Activated T-helper 17 cell treated with anti-CD3 and anti-CD28 coated beads, Interleukin-2, amount 50 U/mL, for 72 hours (primary cell): Measurements from ENCODE around the gene THAP3. TPM values are rescaled to one million over a fixed set of nuclear protein-coding genes. Genes with fewer than 3 reads are reported as not detected.
"Not testable (repeated sequence)": the region's sequence is repeated elsewhere in the genome, so short reads cannot be mapped to it uniquely, and the experiment has no call there.

Source experiments
- ATAC-seq: fragments of 150-1000 bp; cut with Tn5 transposase; replicated peaks from 2 replicates; pipeline ENCODE4 v1.10.0; 2021; ENCODE audit warnings: mild to moderate bottlenecking, moderate library complexity
- H3K27ac Mint-ChIP-seq: one replicate; pipeline ENCODE4 v1.8.0; 2022; ENCODE audit warnings: mixed read lengths
- H3K27me3 Mint-ChIP-seq: one replicate; pipeline ENCODE4 v1.8.0; 2022; ENCODE audit warnings: mixed read lengths
- H3K36me3 Mint-ChIP-seq: one replicate; pipeline ENCODE4 v1.8.0; 2022; ENCODE audit warnings: low read depth, mild to moderate bottlenecking, mixed read lengths
- H3K4me1 Mint-ChIP-seq: one replicate; pipeline ENCODE4 v1.8.0; 2022; ENCODE audit warnings: mixed read lengths
- H3K4me3 Mint-ChIP-seq: one replicate; pipeline ENCODE4 v1.8.0; 2022; ENCODE audit warnings: mild to moderate bottlenecking, mixed read lengths
- H3K9me3 Mint-ChIP-seq: one replicate; pipeline ENCODE4 v1.8.0; 2022; ENCODE audit warnings: mixed read lengths
- total RNA-seq, 2 donors: library from RNA; stranded (reverse); gene quantifications; one replicate each; pipeline ENCODE4 v1.2.3, GENCODE V29; 2022

Gene THAP3
- total RNA-seq, 2 donors from 2014 or later = 19.3 to 34.6 TPM

GRCh38 chr1:6653436-6654290 is 29.0 kb downstream of the THAP3 start:
- H3K4me1 Mint-ChIP-seq = no peaks in the 10 kb centered on the region
- peaks cover 52% of the 10 kb centered on the region for H3K36me3 Mint-ChIP-seq
- H3K9me3 Mint-ChIP-seq = no peaks in the 10 kb centered on the region
- no peak overlapping the region for H3K4me3 Mint-ChIP-seq
- no peak for ATAC-seq
- no peaks in the 10 kb centered on the region for H3K27me3 Mint-ChIP-seq
- no peak overlapping the region for H3K27ac Mint-ChIP-seq

GRCh38 chr1:6657138-6657537 is 32.5 kb downstream of the THAP3 start:
- H3K4me3 Mint-ChIP-seq = no peak overlapping the region

GRCh38 chr1:6658359-6659060 is 33.8 kb downstream of the THAP3 start:
- no peaks in the 10 kb centered on the region for H3K27me3 Mint-ChIP-seq
- H3K4me3 Mint-ChIP-seq = no peak overlapping the region
- H3K9me3 Mint-ChIP-seq = no peaks in the 10 kb centered on the region
- no peak for ATAC-seq
- peak overlapping the region; percentile 9 for H3K27ac Mint-ChIP-seq
- peaks cover 4% of the 10 kb centered on the region for H3K4me1 Mint-ChIP-seq
- peaks cover 33% of the 10 kb centered on the region for H3K36me3 Mint-ChIP-seq

More at GRCh38 chr1:6657138-6657537, 32.5 kb downstream of the THAP3 start:
- Mint-ChIP-seq H3K9me3 (no peaks in the 10 kb centered on the region), H3K27me3 (no peaks in the 10 kb centered on the region), H3K36me3 (peaks cover 39% of the 10 kb centered on the region), H3K4me1 (peaks cover 4% of the 10 kb centered on the region), H3K27ac (no peak overlapping the region)
- ATAC-seq = no peak

GRCh38 chr1:6660415-6661049 is 35.9 kb downstream of the THAP3 start:
- no peak for ATAC-seq
- Mint-ChIP-seq H3K27ac (no peak overlapping the region), H3K27me3 (no peaks in the 10 kb centered on the region), H3K9me3 (no peaks in the 10 kb centered on the region), H3K4me1 (peaks cover 4% of the 10 kb centered on the region), H3K4me3 (no peak overlapping the region), H3K36me3 (peaks cover 30% of the 10 kb centered on the region)

- not testable (repeated sequence) for H3K4me1 Mint-ChIP-seq, ATAC-seq, H3K4me3 Mint-ChIP-seq, H3K9me3 Mint-ChIP-seq, H3K27me3 Mint-ChIP-seq, H3K27ac Mint-ChIP-seq
- H3K36me3 Mint-ChIP-seq = peaks cover 48% of the 10 kb centered on the region
Measured at GRCh38 chr1:6662468-6662867, 37.8 kb downstream of the THAP3 start.

- Mint-ChIP-seq H3K9me3 (no peaks in the 10 kb centered on the region), H3K4me3 (no peak overlapping the region), H3K27ac (no peak overlapping the region), H3K27me3 (no peaks in the 10 kb centered on the region), H3K4me1 (no peaks in the 10 kb centered on the region), H3K36me3 (peaks cover 58% of the 10 kb centered on the region)
- ATAC-seq = no peak
Measured at GRCh38 chr1:6666696-6667095, 42.0 kb downstream of the THAP3 start.

GRCh38 chr1:6667139-6667538 is 42.5 kb downstream of the THAP3 start:
- no peak overlapping the region for H3K4me3 Mint-ChIP-seq
- no peaks in the 10 kb centered on the region for H3K27me3 Mint-ChIP-seq
- H3K9me3 Mint-ChIP-seq = no peaks in the 10 kb centered on the region
- peaks cover 62% of the 10 kb centered on the region for H3K36me3 Mint-ChIP-seq
- H3K4me1 Mint-ChIP-seq = no peaks in the 10 kb centered on the region
- H3K27ac Mint-ChIP-seq = no peak overlapping the region
- no peak for ATAC-seq

GRCh38 chr1:6668503-6668902 is 43.8 kb downstream of the THAP3 start:
- ATAC-seq = no peak
- no peaks in the 10 kb centered on the region for H3K9me3 Mint-ChIP-seq
- peaks cover 67% of the 10 kb centered on the region for H3K36me3 Mint-ChIP-seq
- H3K27me3 Mint-ChIP-seq = no peaks in the 10 kb centered on the region
- no peak overlapping the region for H3K27ac Mint-ChIP-seq
- no peaks in the 10 kb centered on the region for H3K4me1 Mint-ChIP-seq
- H3K4me3 Mint-ChIP-seq = no peak overlapping the region

- Mint-ChIP-seq H3K4me1 (peaks cover 5% of the 10 kb centered on the region), H3K27ac (no peak overlapping the region), H3K9me3 (no peaks in the 10 kb centered on the region), H3K4me3 (no peak overlapping the region), H3K27me3 (no peaks in the 10 kb centered on the region), H3K36me3 (peaks cover 75% of the 10 kb centered on the region)
- no peak for ATAC-seq
Measured at GRCh38 chr1:6672558-6672957, 47.9 kb downstream of the THAP3 start.

- H3K9me3 Mint-ChIP-seq = no peaks in the 10 kb centered on the region
- no peaks in the 10 kb centered on the region for H3K27me3 Mint-ChIP-seq
- H3K4me3 Mint-ChIP-seq = no peak overlapping the region
- peaks cover 78% of the 10 kb centered on the region for H3K36me3 Mint-ChIP-seq
- ATAC-seq = no peak
- no peak overlapping the region for H3K27ac Mint-ChIP-seq
- peaks cover 5% of the 10 kb centered on the region for H3K4me1 Mint-ChIP-seq
Measured at GRCh38 chr1:6673816-6674398, 49.2 kb downstream of the THAP3 start.

- ATAC-seq = no peak
- peaks cover 87% of the 10 kb centered on the region for H3K36me3 Mint-ChIP-seq
- H3K4me3 Mint-ChIP-seq = no peak overlapping the region
- peaks cover 5% of the 10 kb centered on the region for H3K4me1 Mint-ChIP-seq
- no peaks in the 10 kb centered on the region for H3K27me3 Mint-ChIP-seq
- H3K27ac Mint-ChIP-seq = no peak overlapping the region
- no peaks in the 10 kb centered on the region for H3K9me3 Mint-ChIP-seq
Measured at GRCh38 chr1:6674771-6675170, 50.1 kb downstream of the THAP3 start.

GRCh38 chr1:6675941-6676340 is 51.3 kb downstream of the THAP3 start:
- no peak overlapping the region for H3K4me3 Mint-ChIP-seq
- no peaks in the 10 kb centered on the region for H3K27me3 Mint-ChIP-seq
- H3K4me1 Mint-ChIP-seq = peaks cover 5% of the 10 kb centered on the region
- H3K9me3 Mint-ChIP-seq = no peaks in the 10 kb centered on the region
- ATAC-seq = no peak
- no peak overlapping the region for H3K27ac Mint-ChIP-seq
- peaks cover 91% of the 10 kb centered on the region for H3K36me3 Mint-ChIP-seq
